Measurements from ENCODE around the gene DNM2.

Gene DNM2

DNA sequence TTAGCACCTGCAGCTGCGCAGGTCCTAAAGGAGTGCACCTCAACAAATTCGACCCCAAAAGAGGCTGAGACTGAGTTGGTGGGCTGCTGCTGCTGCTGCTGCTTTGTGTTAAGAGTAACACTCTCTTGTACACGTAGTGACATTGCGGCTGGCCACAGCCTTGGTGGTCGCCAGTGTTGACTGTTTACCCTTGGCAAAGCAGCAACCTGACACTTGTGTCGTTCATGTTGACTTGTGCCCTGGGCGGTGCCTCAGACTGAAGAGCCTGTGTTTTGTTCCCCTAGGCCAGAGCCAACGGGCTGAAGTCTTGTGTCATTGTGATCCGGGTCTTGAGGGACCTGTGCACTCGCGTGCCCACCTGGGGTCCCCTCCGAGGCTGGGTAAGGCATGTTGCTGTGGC, 39.1 kb upstream of the DNM2 start:
- DNase-seq (ENCODE audit: low spot score): no peak
- TF ChIP-seq, protein P1, sequence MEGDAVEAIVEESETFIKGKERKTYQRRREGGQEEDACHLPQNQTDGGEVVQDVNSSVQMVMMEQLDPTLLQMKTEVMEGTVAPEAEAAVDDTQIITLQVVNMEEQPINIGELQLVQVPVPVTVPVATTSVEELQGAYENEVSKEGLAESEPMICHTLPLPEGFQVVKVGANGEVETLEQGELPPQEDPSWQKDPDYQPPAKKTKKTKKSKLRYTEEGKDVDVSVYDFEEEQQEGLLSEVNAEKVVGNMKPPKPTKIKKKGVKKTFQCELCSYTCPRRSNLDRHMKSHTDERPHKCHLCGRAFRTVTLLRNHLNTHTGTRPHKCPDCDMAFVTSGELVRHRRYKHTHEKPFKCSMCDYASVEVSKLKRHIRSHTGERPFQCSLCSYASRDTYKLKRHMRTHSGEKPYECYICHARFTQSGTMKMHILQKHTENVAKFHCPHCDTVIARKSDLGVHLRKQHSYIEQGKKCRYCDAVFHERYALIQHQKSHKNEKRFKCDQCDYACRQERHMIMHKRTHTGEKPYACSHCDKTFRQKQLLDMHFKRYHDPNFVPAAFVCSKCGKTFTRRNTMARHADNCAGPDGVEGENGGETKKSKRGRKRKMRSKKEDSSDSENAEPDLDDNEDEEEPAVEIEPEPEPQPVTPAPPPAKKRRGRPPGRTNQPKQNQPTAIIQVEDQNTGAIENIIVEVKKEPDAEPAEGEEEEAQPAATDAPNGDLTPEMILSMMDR (IDR thresholded peaks at IDR 0.05; ENCODE audit: extremely low read depth, insufficient read depth, missing control alignments): no peak
- in situ Hi-C loops (cut with MboI; ENCODE audit: low pct_unique_long_range_greater_than_20kb, low sequenced_read_pairs, unreplicated experiment): no loop called here

DNA sequence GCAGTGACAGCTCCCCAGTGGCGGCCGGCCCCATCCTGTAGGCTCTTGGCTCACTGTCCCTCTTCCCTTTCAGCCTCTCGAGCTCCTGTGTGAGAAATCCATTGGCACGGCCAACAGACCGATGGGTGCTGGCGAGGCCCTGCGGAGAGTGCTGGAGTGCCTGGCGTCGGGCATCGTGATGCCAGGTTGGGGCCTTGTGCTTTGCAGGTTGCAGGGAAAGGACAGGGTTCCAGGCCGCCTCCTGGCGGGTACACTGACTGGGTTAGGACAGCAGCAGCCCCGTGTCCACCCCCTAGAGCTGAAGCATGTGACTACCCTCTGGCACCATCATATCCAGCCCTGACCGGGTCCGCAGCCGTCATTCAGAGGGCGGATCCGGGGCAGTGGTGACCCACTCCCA, 38.1 kb upstream of the DNM2 start:
- in situ Hi-C loops (cut with MboI; ENCODE audit: low pct_unique_long_range_greater_than_20kb, low sequenced_read_pairs, unreplicated experiment): no loop called here
- no peak for DNase-seq (ENCODE audit: low spot score)
- TF ChIP-seq, protein P1 (IDR thresholded peaks at IDR 0.05; ENCODE audit: extremely low read depth, insufficient read depth, missing control alignments): no peak

DNA sequence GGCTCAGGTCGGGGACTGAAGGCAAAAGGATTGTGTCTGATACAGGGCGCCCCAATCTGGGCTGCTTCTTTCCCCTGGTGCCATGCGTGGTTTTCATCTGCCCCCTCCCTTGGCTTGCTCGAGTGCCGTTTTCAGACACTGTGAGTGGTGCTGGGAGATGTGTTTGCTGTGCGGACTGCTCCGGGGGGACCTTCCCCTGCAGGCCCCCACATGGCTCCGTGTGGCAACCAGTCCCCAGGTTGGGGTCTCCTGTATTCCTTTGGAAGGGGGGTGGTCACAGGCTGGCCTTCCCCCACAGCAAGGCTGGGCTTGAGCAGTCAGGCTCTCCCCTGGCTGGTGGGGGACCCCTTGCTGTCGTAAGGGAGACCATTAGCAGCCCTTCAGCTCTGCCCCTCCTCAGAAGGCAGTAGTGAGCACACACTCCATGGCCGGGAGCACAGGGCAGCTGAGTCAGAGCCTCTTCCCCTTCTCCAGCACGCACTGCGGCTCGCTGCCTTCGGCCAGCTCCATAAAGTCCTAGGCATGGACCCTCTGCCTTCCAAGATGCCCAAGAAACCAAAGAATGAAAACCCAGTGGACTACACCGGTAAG, 37.2 kb upstream of the DNM2 start:
- in situ Hi-C loops (cut with MboI; ENCODE audit: low pct_unique_long_range_greater_than_20kb, low sequenced_read_pairs, unreplicated experiment): no loop called here
- TF ChIP-seq, protein P1 (IDR thresholded peaks at IDR 0.05; ENCODE audit: extremely low read depth, insufficient read depth, missing control alignments): no peak
- no peak for DNase-seq (ENCODE audit: low spot score)

DNA sequence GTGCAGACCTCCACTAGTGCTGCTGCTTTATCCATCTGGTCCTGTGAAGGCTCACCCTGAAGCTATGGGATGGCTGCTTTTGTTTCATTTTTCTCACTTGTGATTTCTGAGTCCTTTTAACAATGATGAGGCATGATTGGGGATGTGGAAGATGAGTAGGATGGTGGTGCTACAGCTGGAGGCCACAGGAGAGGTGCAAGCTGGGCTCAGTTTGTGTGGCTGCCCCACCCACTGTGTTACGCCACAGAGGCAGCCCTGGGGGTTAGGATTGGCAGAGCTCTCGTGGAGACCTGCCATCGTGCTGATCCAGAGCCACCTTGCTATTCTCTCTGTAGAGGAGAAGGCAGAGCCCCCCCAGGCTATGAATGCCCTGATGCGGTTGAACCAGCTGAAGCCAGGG, 36.2 kb upstream of the DNM2 start:
- in situ Hi-C loops (cut with MboI; ENCODE audit: low pct_unique_long_range_greater_than_20kb, low sequenced_read_pairs, unreplicated experiment): no loop called here
- no peak for DNase-seq (ENCODE audit: low spot score)
- TF ChIP-seq, protein P1 (IDR thresholded peaks at IDR 0.05; ENCODE audit: extremely low read depth, insufficient read depth, missing control alignments): no peak

DNA sequence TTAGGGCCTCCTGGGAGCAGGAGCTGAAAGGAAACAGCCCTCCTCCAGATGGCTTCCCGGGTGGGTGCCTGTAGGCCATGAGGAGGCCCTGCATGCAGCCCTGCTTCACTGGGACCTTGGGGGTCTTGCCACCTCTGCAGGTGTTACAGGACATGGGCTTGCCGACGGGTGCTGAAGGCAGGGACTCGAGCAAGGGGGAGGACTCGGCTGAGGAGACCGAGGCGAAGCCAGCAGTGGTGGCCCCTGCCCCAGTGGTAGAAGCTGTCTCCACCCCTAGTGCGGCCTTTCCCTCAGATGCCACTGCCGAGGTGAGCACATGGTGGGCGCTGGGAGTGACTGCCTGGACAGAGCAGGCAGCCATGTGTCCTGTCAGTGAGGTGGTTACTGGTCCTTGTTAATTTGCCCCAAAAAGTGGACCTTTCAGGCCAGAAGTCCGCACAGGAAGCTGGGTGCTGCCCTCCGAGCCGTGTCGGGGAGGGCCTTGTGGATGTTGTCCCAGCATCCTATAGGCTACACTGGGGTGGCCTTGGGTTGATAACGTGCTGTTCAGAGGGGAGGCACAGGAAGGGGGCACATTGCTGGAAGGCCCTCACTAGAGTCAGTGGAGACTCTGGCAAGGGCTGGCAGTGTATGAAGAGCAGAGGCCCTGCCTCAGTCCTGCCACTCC, 35.3 kb upstream of the DNM2 start:
- DNase-seq (ENCODE audit: low spot score): no peak
- TF ChIP-seq, protein P1 (IDR thresholded peaks at IDR 0.05; ENCODE audit: extremely low read depth, insufficient read depth, missing control alignments): no peak
- in situ Hi-C loops (cut with MboI; ENCODE audit: low pct_unique_long_range_greater_than_20kb, low sequenced_read_pairs, unreplicated experiment): no loop called here

DNA sequence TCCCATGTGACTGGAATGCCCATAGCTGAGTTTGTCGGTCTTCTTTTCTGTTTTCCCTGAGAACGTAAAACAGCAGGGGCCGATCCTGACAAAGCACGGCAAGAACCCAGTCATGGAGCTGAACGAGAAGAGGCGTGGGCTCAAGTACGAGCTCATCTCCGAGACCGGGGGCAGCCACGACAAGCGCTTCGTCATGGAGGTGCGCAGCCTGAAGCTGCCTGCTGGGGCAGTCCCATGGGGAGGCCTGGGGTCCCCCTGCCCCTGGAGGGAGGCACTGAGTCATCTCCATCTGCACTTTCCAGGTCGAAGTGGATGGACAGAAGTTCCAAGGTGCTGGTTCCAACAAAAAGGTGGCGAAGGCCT, 34.8 kb upstream of the DNM2 start:
- DNase-seq (ENCODE audit: low spot score): no peak
- TF ChIP-seq, protein P1 (IDR thresholded peaks at IDR 0.05; ENCODE audit: extremely low read depth, insufficient read depth, missing control alignments): no peak
- in situ Hi-C loops (cut with MboI; ENCODE audit: low pct_unique_long_range_greater_than_20kb, low sequenced_read_pairs, unreplicated experiment): no loop called here

Measured in GM13977 (cell line).